GM21576 (cell line): Measurements from ENCODE around the gene VAC14.
"Not testable (repeated sequence)": the region's sequence is repeated elsewhere in the genome, so short reads cannot be mapped to it uniquely, and the experiment has no call there.

Experiments used
- ATAC-seq: cut with Tn5 transposase; IDR thresholded peaks from one replicate; pipeline ENCODE4 v1.9.1; 2021; ENCODE audit warnings: mild to moderate bottlenecking, moderate library complexity; ENCODE audit not compliant: unreplicated experiment

Gene VAC14

GRCh38 chr16:70649300-70649699 is 151.7 kb downstream of the VAC14 start:
- no peak for ATAC-seq

GRCh38 chr16:70648606-70649005 is 152.4 kb downstream of the VAC14 start:
- ATAC-seq, result no peak

- no peak for ATAC-seq
Observed at GRCh38 chr16:70647441-70648359, 153.3 kb downstream of the VAC14 start.

- ATAC-seq, result no peak
Observed at GRCh38 chr16:70646260-70647241, 154.4 kb downstream of the VAC14 start, which contains the start of gene IL34. TSS of gene IL34 (plus strand) at chr16:70646559. CDS start at chr16:70646948, 389 bp downstream.

GRCh38 chr16:70644763-70645597 is 156.0 kb downstream of the VAC14 start:
- no peak for ATAC-seq

GRCh38 chr16:70643264-70643663 is 157.7 kb downstream of the VAC14 start:
- ATAC-seq, result not testable (repeated sequence)

GRCh38 chr16:70642633-70643032 is 158.3 kb downstream of the VAC14 start:
- no peak for ATAC-seq

GRCh38 chr16:70638814-70639792 is 161.9 kb downstream of the VAC14 start:
- ATAC-seq, result no peak
